ENCODE measurements around the gene IL21R.

DNA sequence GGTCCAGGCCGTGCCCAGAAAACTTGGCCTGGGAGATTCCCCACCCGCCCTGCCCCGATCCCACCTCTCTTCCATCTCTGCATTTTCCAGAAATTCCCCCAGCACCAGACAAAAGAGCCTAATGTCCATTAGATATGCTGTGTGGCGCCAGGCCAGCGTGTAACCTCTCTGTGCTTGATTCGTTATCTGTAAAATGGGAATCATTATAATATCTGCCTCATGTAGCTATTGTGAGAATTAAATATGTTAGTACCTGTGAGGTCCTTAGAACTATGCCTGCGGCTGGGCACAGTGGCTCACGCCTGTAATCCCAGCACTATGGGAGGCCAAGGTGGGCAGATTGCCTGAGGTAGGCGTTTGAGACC, 33.6 kb upstream of the IL21R start:
- TF ChIP-seq, protein P1, sequence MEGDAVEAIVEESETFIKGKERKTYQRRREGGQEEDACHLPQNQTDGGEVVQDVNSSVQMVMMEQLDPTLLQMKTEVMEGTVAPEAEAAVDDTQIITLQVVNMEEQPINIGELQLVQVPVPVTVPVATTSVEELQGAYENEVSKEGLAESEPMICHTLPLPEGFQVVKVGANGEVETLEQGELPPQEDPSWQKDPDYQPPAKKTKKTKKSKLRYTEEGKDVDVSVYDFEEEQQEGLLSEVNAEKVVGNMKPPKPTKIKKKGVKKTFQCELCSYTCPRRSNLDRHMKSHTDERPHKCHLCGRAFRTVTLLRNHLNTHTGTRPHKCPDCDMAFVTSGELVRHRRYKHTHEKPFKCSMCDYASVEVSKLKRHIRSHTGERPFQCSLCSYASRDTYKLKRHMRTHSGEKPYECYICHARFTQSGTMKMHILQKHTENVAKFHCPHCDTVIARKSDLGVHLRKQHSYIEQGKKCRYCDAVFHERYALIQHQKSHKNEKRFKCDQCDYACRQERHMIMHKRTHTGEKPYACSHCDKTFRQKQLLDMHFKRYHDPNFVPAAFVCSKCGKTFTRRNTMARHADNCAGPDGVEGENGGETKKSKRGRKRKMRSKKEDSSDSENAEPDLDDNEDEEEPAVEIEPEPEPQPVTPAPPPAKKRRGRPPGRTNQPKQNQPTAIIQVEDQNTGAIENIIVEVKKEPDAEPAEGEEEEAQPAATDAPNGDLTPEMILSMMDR (conservative IDR thresholded peaks at IDR 0.05 in 1 of 2, IDR thresholded peaks at IDR 0.05 in 1 of 2; ENCODE audit: extremely low read depth in 1 of 2, insufficient read depth in 1 of 2, low read depth in 1 of 2, low read length in 2 of 2) = no peak
- no peak for TF ChIP-seq EZH2 (IDR thresholded peaks at IDR 0.05; ENCODE audit: borderline replicate concordance, low read length)

Measured in mammary epithelial cell (primary cell).